Fibroblast of villous mesenchyme (primary cell): Measurements from ENCODE around the gene RXFP4. TPM values are rescaled to one million over a fixed set of nuclear protein-coding genes. Genes with fewer than 3 reads are reported as not detected.

ENCODE experiments used
- DNase-seq: peaks from one replicate; pipeline ENCODE4 v3.0.0-alpha.2; 2010; ENCODE audit warnings: low read depth
- H3K4me3 ChIP-seq: 2 replicates; pipeline ENCODE4 v1.5.1; 2011; ENCODE audit warnings: low read depth, mild to moderate bottlenecking, low read length
- total RNA-seq: library from RNA; depleted of rRNA; stranded (reverse); fragments of >200 nt; gene quantifications from 2 replicates; pipeline ENCODE4 v1.2.3, GENCODE V29; 2012
- TF ChIP-seq, protein P1 (sequence below): IDR thresholded peaks from 2 replicates; pipeline ENCODE4 v1.5.1; 2012; ENCODE audit warnings: low read depth, mild to moderate bottlenecking, low read length; ENCODE audit not compliant: insufficient read depth

RXFP4 gene
- total RNA-seq, 1 donor = not detected

DNA sequence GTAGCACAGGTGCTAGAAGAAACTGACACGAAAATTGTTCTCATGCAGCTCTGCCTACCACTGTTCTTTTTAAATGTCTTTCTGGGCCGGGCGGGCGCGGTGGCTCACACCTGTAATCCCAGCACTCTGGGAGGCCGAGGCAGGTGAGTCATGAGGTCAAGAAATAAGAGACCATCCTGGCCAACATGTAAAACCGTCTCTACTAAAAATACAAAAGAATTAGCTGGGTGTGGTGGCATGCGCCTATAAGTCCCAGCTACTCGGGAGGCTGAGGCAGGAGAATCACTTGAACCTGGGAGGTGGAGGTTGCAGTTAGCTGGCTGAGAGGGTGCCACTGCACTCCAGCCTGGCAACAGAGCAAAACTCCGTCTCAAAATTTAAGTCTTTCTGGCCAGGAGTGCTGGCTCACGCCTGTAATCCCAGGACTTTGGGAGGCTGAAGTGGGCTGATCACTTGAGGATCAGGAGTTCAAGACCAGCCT, 29.3 kb upstream of the RXFP4 start:
- no peak overlapping the region for H3K4me3 ChIP-seq
- no peak for DNase-seq
- TF ChIP-seq, protein P1, sequence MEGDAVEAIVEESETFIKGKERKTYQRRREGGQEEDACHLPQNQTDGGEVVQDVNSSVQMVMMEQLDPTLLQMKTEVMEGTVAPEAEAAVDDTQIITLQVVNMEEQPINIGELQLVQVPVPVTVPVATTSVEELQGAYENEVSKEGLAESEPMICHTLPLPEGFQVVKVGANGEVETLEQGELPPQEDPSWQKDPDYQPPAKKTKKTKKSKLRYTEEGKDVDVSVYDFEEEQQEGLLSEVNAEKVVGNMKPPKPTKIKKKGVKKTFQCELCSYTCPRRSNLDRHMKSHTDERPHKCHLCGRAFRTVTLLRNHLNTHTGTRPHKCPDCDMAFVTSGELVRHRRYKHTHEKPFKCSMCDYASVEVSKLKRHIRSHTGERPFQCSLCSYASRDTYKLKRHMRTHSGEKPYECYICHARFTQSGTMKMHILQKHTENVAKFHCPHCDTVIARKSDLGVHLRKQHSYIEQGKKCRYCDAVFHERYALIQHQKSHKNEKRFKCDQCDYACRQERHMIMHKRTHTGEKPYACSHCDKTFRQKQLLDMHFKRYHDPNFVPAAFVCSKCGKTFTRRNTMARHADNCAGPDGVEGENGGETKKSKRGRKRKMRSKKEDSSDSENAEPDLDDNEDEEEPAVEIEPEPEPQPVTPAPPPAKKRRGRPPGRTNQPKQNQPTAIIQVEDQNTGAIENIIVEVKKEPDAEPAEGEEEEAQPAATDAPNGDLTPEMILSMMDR = no peak

DNA sequence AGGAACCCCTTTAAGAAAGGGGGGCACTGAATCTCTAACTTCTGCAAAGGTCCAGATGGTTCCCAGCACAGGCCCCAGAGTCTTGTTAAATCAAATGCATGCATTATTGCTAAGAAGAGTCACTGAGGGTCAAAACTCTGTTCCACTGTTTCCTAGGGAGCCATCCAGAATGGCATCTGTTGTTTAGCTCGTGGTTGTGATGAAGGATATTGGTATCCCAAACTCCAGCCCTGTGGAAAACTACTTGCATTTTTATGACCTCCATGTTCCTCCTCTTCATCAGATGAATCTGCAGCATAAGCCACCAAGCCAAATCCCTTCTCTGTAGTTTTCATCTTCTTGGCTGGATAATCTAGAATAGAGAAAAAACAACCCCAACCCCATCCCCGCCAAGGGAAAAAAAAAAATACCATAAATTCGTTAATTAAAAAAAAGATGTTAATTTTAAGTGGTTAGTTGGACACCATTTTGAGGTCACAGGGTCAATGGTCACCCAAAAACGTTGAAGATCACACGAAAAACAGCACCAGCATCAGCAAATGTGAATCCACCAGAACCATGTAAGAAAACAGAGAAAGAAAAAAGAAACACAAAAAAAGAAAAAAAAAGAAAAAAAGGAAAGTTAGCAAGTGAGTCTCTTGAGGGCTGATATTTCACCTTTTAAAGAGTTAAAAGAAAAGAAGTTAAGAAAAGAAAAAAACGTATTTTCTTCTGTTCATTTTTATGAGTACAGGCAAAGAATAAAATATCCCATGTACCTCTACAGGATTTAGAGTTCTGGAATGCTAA, 27.3 kb upstream of the RXFP4 start:
- H3K4me3 ChIP-seq = no peak overlapping the region
- peak; percentile 83 for DNase-seq
- TF ChIP-seq, protein P1 = no peak

DNA sequence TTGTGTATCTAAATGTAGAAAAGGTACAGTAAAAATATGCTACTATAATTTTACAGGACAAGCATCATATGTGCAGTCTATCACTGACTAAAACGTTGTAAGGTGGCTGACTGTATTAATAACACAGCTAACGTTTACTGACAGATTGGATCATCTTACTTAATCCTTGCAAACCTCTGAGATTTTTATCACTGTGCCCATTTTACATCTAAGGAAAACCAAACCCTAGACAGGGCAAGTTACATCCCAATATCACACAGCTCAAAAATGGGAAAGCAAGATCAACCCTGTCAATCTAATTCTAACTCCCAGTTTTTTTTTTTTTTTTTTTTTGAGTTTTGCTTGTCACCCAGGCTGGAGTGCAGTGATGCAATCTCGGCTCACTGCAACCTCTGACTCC, 22.8 kb upstream of the RXFP4 start:
- TF ChIP-seq, protein P1 = no peak
- no peak overlapping the region for H3K4me3 ChIP-seq
- no peak for DNase-seq

DNA sequence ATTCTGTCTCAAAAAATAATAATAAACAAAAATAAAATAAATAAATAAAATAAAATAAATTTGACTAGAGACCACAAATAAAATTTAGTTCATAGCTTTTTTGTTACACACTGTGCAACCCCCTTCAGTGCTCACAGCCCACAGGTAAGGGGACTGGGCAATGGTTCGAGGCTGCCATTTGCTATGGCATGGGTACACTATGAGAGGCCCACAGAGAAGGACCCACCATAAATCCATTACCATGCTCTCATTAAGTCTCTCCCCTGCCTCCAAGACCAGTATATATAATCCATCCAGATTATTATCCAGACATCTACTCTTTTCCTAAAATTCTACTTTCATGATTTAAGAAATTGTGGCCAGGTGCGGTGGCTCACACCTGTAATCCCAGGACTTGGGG, 21.6 kb upstream of the RXFP4 start:
- TF ChIP-seq, protein P1 = no peak
- DNase-seq = no peak
- H3K4me3 ChIP-seq = no peak overlapping the region

- TF ChIP-seq, protein P1 = no peak
- H3K4me3 ChIP-seq = no peak overlapping the region
- DNase-seq = no peak
Observed at GRCh38 chr1:155920717-155921116, 20.7 kb upstream of the RXFP4 start.

DNA sequence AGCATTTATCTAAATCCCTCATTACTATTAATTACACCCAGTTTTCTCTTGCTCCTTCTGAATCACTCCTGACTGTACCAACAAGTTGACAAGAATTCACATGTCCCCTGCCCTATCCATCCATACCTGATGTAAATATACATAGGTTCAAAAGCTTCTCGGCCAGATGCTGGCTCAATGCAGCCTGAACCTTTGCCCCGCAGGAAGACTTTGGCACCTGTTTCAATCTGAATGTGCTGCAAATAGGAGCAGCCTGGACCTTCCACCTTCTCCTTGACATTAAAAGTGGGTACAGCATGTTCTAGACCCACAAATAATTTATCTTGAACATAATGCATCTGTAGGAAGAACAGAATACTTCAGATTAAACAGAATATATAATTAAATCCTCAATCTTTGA, 15.9 kb upstream of the RXFP4 start:
- DNase-seq = no peak
- H3K4me3 ChIP-seq = no peak overlapping the region
- TF ChIP-seq, protein P1 = no peak
